ENCODE results near the gene ECI2.

DNA sequence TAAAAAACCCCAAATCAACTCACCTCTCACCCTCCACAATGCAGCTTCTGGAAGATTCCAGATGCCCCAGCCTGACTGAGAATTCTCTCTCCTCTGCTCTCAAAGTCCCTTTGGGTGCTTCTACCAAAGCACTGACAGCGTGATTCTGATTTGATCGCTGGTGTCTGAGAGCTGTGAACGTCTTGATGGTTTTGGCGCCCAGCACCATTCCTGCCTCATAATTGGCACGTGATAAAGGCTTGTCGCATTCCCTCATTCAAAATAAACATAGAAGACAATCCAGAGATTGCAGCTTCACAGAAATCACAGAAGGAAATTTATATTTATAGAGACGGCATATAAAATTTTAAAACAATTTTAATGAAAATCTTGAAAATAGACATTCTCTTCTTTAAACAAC, 24.1 kb upstream of the ECI2 start:
- TF ChIP-seq NONO (IDR thresholded peaks at IDR 0.05) = no peak
- no peak for TF ChIP-seq NONO (CRISPR knock-in tag; conservative IDR thresholded peaks at IDR 0.05)
- TF ChIP-seq EZH2 (conservative IDR thresholded peaks at IDR 0.05; ENCODE audit: low read depth, low read length) = no peak
- TF ChIP-seq SALL2 (CRISPR knock-in tag; IDR thresholded peaks at IDR 0.05) = no peak

All from HepG2 (cell line).